GM19372 (cell line): ENCODE results near the gene TP53TG3B.
"Not testable (repeated sequence)": the region's sequence is repeated elsewhere in the genome, so short reads cannot be mapped to it uniquely, and the experiment has no call there.

ENCODE experiments used
- ATAC-seq: cut with Tn5 transposase; IDR thresholded peaks from one replicate; pipeline ENCODE4 v1.9.1; 2021; ENCODE audit warnings: mild to moderate bottlenecking, low read depth, moderate library complexity; ENCODE audit not compliant: unreplicated experiment

The TP53TG3B gene

GRCh38 chr16:33360541-33360940, at the start of gene TP53TG3B:
TSS of gene TP53TG3B (plus strand) at chr16:33360841. CDS start at chr16:33360909, 68 bp downstream.
- ATAC-seq = not testable (repeated sequence)

- ATAC-seq = not testable (repeated sequence)
Observed at GRCh38 chr16:33336226-33337012, 24.2 kb upstream of the TP53TG3B start.

- not testable (repeated sequence) for ATAC-seq
Observed at GRCh38 chr16:33337627-33338542, 22.8 kb upstream of the TP53TG3B start.

- ATAC-seq = not testable (repeated sequence)
Observed at GRCh38 chr16:33338543-33338951, 22.1 kb upstream of the TP53TG3B start.

GRCh38 chr16:33339093-33340061, 21.3 kb upstream of the TP53TG3B start:
- ATAC-seq = not testable (repeated sequence)
